KMS-11 (cell line): ENCODE measurements around the gene SSC4D.

Experiments used
- H2AFZ ChIP-seq: fragments of 200-600 bp; sonication (generic); 2 replicates; pipeline ENCODE4 v1.6.1; 2016; ENCODE audit warnings: antibody characterized with exemption, mixed run types, low read depth
- H3K27ac ChIP-seq: fragments of 200-600 bp; sonication (generic); 2 replicates; pipeline ENCODE4 v1.6.1; 2016; ENCODE audit warnings: mild to moderate bottlenecking, mixed run types
- H3K27me3 ChIP-seq: fragments of 200-600 bp; sonication (generic); 2 replicates; pipeline ENCODE4 v1.6.1; 2017; ENCODE audit warnings: mild to moderate bottlenecking, low read depth, mixed run types, moderate library complexity; ENCODE audit not compliant: insufficient read depth
- H3K36me3 ChIP-seq: fragments of 200-600 bp; sonication (generic); 2 replicates; pipeline ENCODE4 v1.6.1; 2017; ENCODE audit warnings: mild to moderate bottlenecking, mixed run types; ENCODE audit not compliant: insufficient read depth
- H3K4me1 ChIP-seq: fragments of 200-600 bp; sonication (generic); 2 replicates; pipeline ENCODE4 v1.6.1; 2016; ENCODE audit warnings: mild to moderate bottlenecking, low read depth, mixed run types; ENCODE audit not compliant: poor library complexity, severe bottlenecking
- H3K4me2 ChIP-seq: fragments of 200-600 bp; sonication (generic); 2 replicates; pipeline ENCODE4 v1.7.0; 2016; ENCODE audit warnings: mild to moderate bottlenecking, mixed run types
- H3K4me3 ChIP-seq: fragments of 200-600 bp; sonication (generic); IDR thresholded peaks from 2 replicates; pipeline ENCODE4 v1.6.1; 2017; ENCODE audit warnings: low read depth, low read length, mixed read lengths; ENCODE audit not compliant: insufficient read depth
- H3K79me2 ChIP-seq: fragments of 200-600 bp; sonication (generic); 2 replicates; pipeline ENCODE4 v1.6.1; 2016; ENCODE audit warnings: low read depth, mixed run types; ENCODE audit not compliant: insufficient read depth
- H3K9ac ChIP-seq: fragments of 200-600 bp; sonication (generic); 2 replicates; pipeline ENCODE4 v1.6.1; 2016; ENCODE audit warnings: mild to moderate bottlenecking, mixed run types
- H4K20me1 ChIP-seq: fragments of 200-600 bp; sonication (generic); 2 replicates; pipeline ENCODE4 v1.6.1; 2016; ENCODE audit warnings: mild to moderate bottlenecking, mixed run types; ENCODE audit not compliant: insufficient read depth
- CTCF ChIP-seq: fragments of 200-600 bp; sonication (generic); conservative IDR thresholded peaks from 2 replicates; pipeline ENCODE4 v1.6.1; 2017; ENCODE audit warnings: low read depth, mild to moderate bottlenecking, antibody characterized with exemption, low read length, moderate library complexity, mixed read lengths

SSC4D gene

GRCh38 chr7:76347710-76348109 lies 61.8 kb downstream of the SSC4D start:
- H3K27me3 ChIP-seq: no peaks in the 10 kb centered on the region
- peaks cover 16% of the 10 kb centered on the region; the same call in 1 of the 2 replicates for H3K36me3 ChIP-seq
- H3K79me2 ChIP-seq: peaks cover 98% of the 10 kb centered on the region
- H4K20me1 ChIP-seq: peaks cover 52% of the 10 kb centered on the region
- H3K4me1 ChIP-seq: peaks cover 36% of the 10 kb centered on the region
- TF ChIP-seq CTCF: no peak
- no peak overlapping the region for H3K4me2 ChIP-seq
- H3K9ac ChIP-seq: no peak overlapping the region
- H3K27ac ChIP-seq: no peak overlapping the region
- H3K4me3 ChIP-seq: no peak overlapping the region
- H2AFZ ChIP-seq: no peak overlapping the region

GRCh38 chr7:76346778-76347177 lies 62.7 kb downstream of the SSC4D start:
- peaks cover 43% of the 10 kb centered on the region for H4K20me1 ChIP-seq
- no peak overlapping the region for H3K9ac ChIP-seq
- H3K27me3 ChIP-seq: no peaks in the 10 kb centered on the region
- H3K79me2 ChIP-seq: peaks cover 98% of the 10 kb centered on the region
- no peak overlapping the region for H3K4me2 ChIP-seq
- no peak overlapping the region for H3K27ac ChIP-seq
- H2AFZ ChIP-seq: no peak overlapping the region
- peaks cover 44% of the 10 kb centered on the region for H3K4me1 ChIP-seq
- H3K36me3 ChIP-seq: peaks cover 16% of the 10 kb centered on the region; the same call in 1 of the 2 replicates
- no peak for TF ChIP-seq CTCF
- H3K4me3 ChIP-seq: no peak overlapping the region

GRCh38 chr7:76346097-76346496 lies 63.4 kb downstream of the SSC4D start:
- TF ChIP-seq CTCF: no peak
- no peak overlapping the region for H3K9ac ChIP-seq
- H3K79me2 ChIP-seq: peaks cover 98% of the 10 kb centered on the region
- H3K27me3 ChIP-seq: no peaks in the 10 kb centered on the region
- H3K4me3 ChIP-seq: no peak overlapping the region
- H4K20me1 ChIP-seq: peaks cover 40% of the 10 kb centered on the region
- no peak overlapping the region for H3K4me2 ChIP-seq
- peaks cover 16% of the 10 kb centered on the region; the same call in 1 of the 2 replicates for H3K36me3 ChIP-seq
- peaks cover 51% of the 10 kb centered on the region for H3K4me1 ChIP-seq
- H3K27ac ChIP-seq: no peak overlapping the region
- H2AFZ ChIP-seq: no peak overlapping the region

- Histone ChIP-seq H3K36me3 (peaks cover 16% of the 10 kb centered on the region; the same call in 1 of the 2 replicates), H3K4me1 (peaks cover 61% of the 10 kb centered on the region), H3K4me3 (no peak overlapping the region), H3K27ac (no peak overlapping the region), H2AFZ (no peak overlapping the region), H3K27me3 (no peaks in the 10 kb centered on the region), H4K20me1 (peaks cover 37% of the 10 kb centered on the region), H3K4me2 (no peak overlapping the region), H3K79me2 (peaks cover 98% of the 10 kb centered on the region), H3K9ac (no peak overlapping the region)
- TF ChIP-seq CTCF: no peak
Measured at GRCh38 chr7:76343931-76344321, 65.6 kb downstream of the SSC4D start.
